CD4-positive, alpha-beta T cell (primary cell): ENCODE measurements around the gene UBE3C. TPM values are rescaled to one million over a fixed set of nuclear protein-coding genes. Genes with fewer than 3 reads are reported as not detected.

Source experiments
- ATAC-seq: fragments of 200-7000 bp; cut with Tn5 transposase; one replicate; pipeline ENCODE4 v1.10.0; 2022; ENCODE audit warnings: mild to moderate bottlenecking; ENCODE audit not compliant: poor library complexity
- CTCF ChIA-PET: fragments of 350-600 bp; sonication (Branson Sonifier 250); formaldehyde crosslinking; loops from one replicate; lab custom pipeline; 2021; ENCODE audit warnings: antibody characterized with exemption, inconsistent platforms; lab: Charles Lee
- POLR2A ChIA-PET: fragments of 350-600 bp; sonication (Branson Sonifier 250); formaldehyde crosslinking; loops from one replicate; lab custom pipeline; 2021; ENCODE audit warnings: antibody characterized with exemption, inconsistent platforms; lab: Charles Lee
- DNase-seq, 14 experiments: peaks; one replicate each; pipeline ENCODE4 v3.0.0-alpha.2; 2013 to 2020; ENCODE audit warnings: mixed read lengths in 2 of 14
- H3K27ac ChIP-seq, 2 donors: one replicate each; pipeline versions ENCODE4 v1.5.1 to v1.7.0; 2013; ENCODE audit warnings: low read length in 2 of 2, low read depth in 1 of 2, mild to moderate bottlenecking in 1 of 2
- H3K27me3 ChIP-seq, 2 experiments: 1 replicate in 1 of 2; 2 replicates in 1 of 2; pipeline versions ENCODE4 v1.6.1 to v1.7.0; 2013; ENCODE audit warnings: low read length in 2 of 2, control low read depth in 1 of 2, mild to moderate bottlenecking in 1 of 2, moderate library complexity in 1 of 2; ENCODE audit not compliant: insufficient read depth in 2 of 2, control insufficient read depth in 1 of 2
- H3K36me3 ChIP-seq: one replicate; pipeline ENCODE4 v1.6.1; 2013; ENCODE audit warnings: low read length, control low read depth; ENCODE audit not compliant: insufficient read depth
- H3K4me1 ChIP-seq: one replicate; pipeline ENCODE4 v1.6.1; 2013; ENCODE audit warnings: low read length, control low read depth; ENCODE audit not compliant: insufficient read depth
- H3K4me3 ChIP-seq: one replicate; pipeline ENCODE4 v1.5.1; 2013; ENCODE audit warnings: mild to moderate bottlenecking, low read length, moderate library complexity
- H3K9me3 ChIP-seq, 2 experiments: 1 replicate in 1 of 2; 2 replicates in 1 of 2; pipeline versions ENCODE4 v1.6.1 to v1.7.0; 2013; ENCODE audit warnings: low read length in 2 of 2, mild to moderate bottlenecking in 2 of 2, control low read depth in 1 of 2, moderate library complexity in 1 of 2; ENCODE audit not compliant: control insufficient read depth in 1 of 2, insufficient read depth in 1 of 2
- H3K27ac Mint-ChIP-seq: one replicate; pipeline ENCODE4 v1.8.0; 2020; ENCODE audit warnings: mixed read lengths
- H3K27me3 Mint-ChIP-seq: one replicate; pipeline ENCODE4 v1.8.0; 2021; ENCODE audit warnings: mixed read lengths
- H3K36me3 Mint-ChIP-seq: one replicate; pipeline ENCODE4 v1.8.0; 2021; ENCODE audit warnings: low read depth, mixed read lengths
- H3K4me1 Mint-ChIP-seq: one replicate; pipeline ENCODE4 v1.8.0; 2021; ENCODE audit warnings: low read depth, mixed read lengths
- H3K4me3 Mint-ChIP-seq: one replicate; pipeline ENCODE4 v1.8.0; 2020; ENCODE audit warnings: mild to moderate bottlenecking, mixed read lengths
- H3K9me3 Mint-ChIP-seq: one replicate; pipeline ENCODE4 v1.8.0; 2020; ENCODE audit warnings: mixed read lengths
- intact Hi-C, 2 experiments: fragments of 100-400 bp; cut with DNase I in 1 of 2; cut with micrococcal nuclease in 1 of 2; formaldehyde crosslinking; loops; one replicate each; pipeline versions ENCODE4 v1.15.1 to v1.9.0; 2023 to 2025; cut with DNase I, micrococcal nuclease
- total RNA-seq, 174 experiments: library from RNA in 2 of 174; stranded (reverse) in 2 of 174; gene quantifications; one replicate each; pipeline ENCODE4 v1.2.3 and lab custom pipeline; 2021 to 2026
- TF ChIP-seq, protein P1 (sequence below): fragments of 200-600 bp; IDR thresholded peaks from one replicate; pipeline ENCODE4 v1.8.0; 2022; ENCODE audit warnings: antibody characterized with exemption, mild to moderate bottlenecking

Gene UBE3C
- total RNA-seq, 2 experiments from 2014 or later: 30.8 to 32.3 TPM

DNA sequence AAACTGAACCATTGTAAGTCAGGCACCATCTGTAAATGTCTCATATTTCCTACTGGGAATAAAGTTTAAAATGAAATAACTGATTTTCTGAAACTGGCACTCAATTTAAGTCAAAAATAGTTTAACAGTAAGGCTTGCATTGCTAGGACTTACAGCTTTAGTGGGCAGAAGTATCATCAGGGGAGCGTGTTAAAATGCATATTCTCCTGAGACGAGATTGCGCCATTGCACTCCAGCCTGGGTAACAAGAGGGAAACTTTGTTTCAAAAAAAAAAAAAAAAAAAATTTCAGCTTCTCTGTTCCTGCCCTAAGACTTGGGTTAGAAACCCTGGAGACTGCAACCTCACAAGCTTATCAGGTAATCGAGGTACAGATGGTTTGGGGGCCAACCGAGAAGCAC, 65.4 kb downstream of the UBE3C start:
- no peak overlapping the region for H3K4me3 ChIP-seq
- H3K4me1 ChIP-seq: no peaks in the 10 kb centered on the region
- H3K9me3 ChIP-seq: no peaks in the 10 kb centered on the region
- H3K36me3 ChIP-seq: peaks cover 57% of the 10 kb centered on the region
- no peak for DNase-seq
- Mint-ChIP-seq H3K36me3 (peaks cover 68% of the 10 kb centered on the region), H3K27ac (no peak overlapping the region), H3K27me3 (no peaks in the 10 kb centered on the region), H3K4me3 (no peak overlapping the region), H3K9me3 (no peaks in the 10 kb centered on the region), H3K4me1 (no peaks in the 10 kb centered on the region)
- TF ChIP-seq, protein P1, sequence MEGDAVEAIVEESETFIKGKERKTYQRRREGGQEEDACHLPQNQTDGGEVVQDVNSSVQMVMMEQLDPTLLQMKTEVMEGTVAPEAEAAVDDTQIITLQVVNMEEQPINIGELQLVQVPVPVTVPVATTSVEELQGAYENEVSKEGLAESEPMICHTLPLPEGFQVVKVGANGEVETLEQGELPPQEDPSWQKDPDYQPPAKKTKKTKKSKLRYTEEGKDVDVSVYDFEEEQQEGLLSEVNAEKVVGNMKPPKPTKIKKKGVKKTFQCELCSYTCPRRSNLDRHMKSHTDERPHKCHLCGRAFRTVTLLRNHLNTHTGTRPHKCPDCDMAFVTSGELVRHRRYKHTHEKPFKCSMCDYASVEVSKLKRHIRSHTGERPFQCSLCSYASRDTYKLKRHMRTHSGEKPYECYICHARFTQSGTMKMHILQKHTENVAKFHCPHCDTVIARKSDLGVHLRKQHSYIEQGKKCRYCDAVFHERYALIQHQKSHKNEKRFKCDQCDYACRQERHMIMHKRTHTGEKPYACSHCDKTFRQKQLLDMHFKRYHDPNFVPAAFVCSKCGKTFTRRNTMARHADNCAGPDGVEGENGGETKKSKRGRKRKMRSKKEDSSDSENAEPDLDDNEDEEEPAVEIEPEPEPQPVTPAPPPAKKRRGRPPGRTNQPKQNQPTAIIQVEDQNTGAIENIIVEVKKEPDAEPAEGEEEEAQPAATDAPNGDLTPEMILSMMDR: no peak
- H3K27ac ChIP-seq: no peak overlapping the region
- ATAC-seq: no peak
- intact Hi-C loops: no loop called here
- POLR2A ChIA-PET: no interaction called here
- H3K27me3 ChIP-seq: no peaks in the 10 kb centered on the region
- CTCF ChIA-PET: no interaction called here

- H3K9me3 Mint-ChIP-seq: no peaks in the 10 kb centered on the region
- Histone ChIP-seq H3K9me3 (no peaks in the 10 kb centered on the region), H3K4me3 (no peak overlapping the region), H3K27me3 (no peaks in the 10 kb centered on the region), H3K4me1 (no peaks in the 10 kb centered on the region), H3K27ac (no peak overlapping the region), H3K36me3 (peaks cover 58% of the 10 kb centered on the region)
- H3K27me3 Mint-ChIP-seq: no peaks in the 10 kb centered on the region
- ChIA-PET POLR2A (no interaction called here), CTCF (no interaction called here)
- no peak overlapping the region for H3K4me3 Mint-ChIP-seq
- TF ChIP-seq, protein P1: no peak
- H3K4me1 Mint-ChIP-seq: no peaks in the 10 kb centered on the region
- intact Hi-C loops: no loop called here
- H3K27ac Mint-ChIP-seq: no peak overlapping the region
- DNase-seq: no peak
- ATAC-seq: no peak
- peaks cover 72% of the 10 kb centered on the region for H3K36me3 Mint-ChIP-seq
Observed at GRCh38 chr7:157205438-157205837, 66.7 kb downstream of the UBE3C start.

DNA sequence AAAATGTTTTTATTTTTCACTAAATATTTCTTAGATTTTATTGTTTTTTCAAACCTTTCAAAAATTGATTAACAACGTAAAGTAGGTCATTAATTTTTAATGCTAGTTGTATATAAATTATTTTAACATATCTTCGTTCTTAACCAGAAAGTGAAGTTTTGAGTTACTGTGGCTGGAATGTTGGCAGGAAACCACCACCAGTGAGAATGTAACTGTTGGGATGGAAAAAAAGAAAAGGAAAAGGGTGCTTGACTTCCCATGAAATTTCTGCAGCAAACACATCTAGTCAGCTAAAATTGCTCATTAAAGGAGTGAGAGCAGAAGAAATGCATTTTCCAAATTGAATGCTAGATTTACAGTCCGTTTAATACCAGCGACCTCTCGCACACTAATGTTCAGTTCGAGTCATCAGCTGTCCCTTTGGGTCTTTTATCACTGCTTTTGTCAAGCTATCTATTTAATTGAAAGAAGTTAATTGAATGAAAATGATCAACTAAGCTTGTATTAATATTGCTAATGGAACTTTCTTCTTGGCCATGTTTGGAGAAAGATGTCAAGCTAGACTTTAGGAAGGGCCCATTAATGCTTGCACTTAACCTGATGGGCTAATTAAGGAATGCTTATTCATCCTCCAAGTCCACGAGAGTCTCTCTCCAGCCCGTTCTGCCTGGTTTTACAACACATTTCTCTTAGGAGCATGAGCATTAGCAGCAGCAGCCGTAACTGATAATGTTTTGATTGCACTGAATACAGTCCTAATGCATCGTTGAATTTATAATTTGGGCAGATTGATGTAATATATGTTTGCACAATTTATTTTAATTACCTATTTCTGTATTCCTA, 70.1 kb downstream of the UBE3C start:
- no peak overlapping the region for H3K4me3 Mint-ChIP-seq
- CTCF ChIA-PET: no interaction called here
- H3K4me1 ChIP-seq: no peaks in the 10 kb centered on the region

More for the DNA sequence above, 70.1 kb downstream of the UBE3C start:
- H3K27me3 Mint-ChIP-seq: no peaks in the 10 kb centered on the region
- Histone ChIP-seq H3K4me3 (no peak overlapping the region), H3K27ac (no peak overlapping the region), H3K36me3 (peaks cover 51% of the 10 kb centered on the region), H3K9me3 (no peaks in the 10 kb centered on the region), H3K27me3 (no peaks in the 10 kb centered on the region)
- H3K27ac Mint-ChIP-seq: no peak overlapping the region
- ATAC-seq (no peak), DNase-seq (no peak)
- POLR2A ChIA-PET: no interaction called here
- no peaks in the 10 kb centered on the region for H3K9me3 Mint-ChIP-seq
- TF ChIP-seq, protein P1: no peak
- peaks cover 79% of the 10 kb centered on the region for H3K36me3 Mint-ChIP-seq
- intact Hi-C loops: no loop called here
- H3K4me1 Mint-ChIP-seq: no peaks in the 10 kb centered on the region
